Measurements from ENCODE around the gene ITGB2. TPM values are rescaled to one million over a fixed set of nuclear protein-coding genes. Genes with fewer than 3 reads are reported as not detected.
A peak's percentile ranks its signal among the peaks of the same experiment; 100 is the strongest.
"Not testable (repeated sequence)": the region's sequence is repeated elsewhere in the genome, so short reads cannot be mapped to it uniquely, and the experiment has no call there.

ITGB2 gene
- total RNA-seq, 1 experiment from 2014 or later = 0.19 TPM

GRCh38 chr21:44926331-44927101, 5.8 kb upstream of the ITGB2 start:
- no peak for DNase-seq (ENCODE audit: low spot score)

- DNase-seq (ENCODE audit: low spot score) = no peak
Observed at GRCh38 chr21:44925378-44925755, 4.7 kb upstream of the ITGB2 start.

GRCh38 chr21:44924606-44925377, 4.1 kb upstream of the ITGB2 start:
- no peak for DNase-seq (ENCODE audit: low spot score)

- no peak for DNase-seq (ENCODE audit: low spot score)
Observed at GRCh38 chr21:44923480-44924084, 2.9 kb upstream of the ITGB2 start.

GRCh38 chr21:44921928-44922327, 1.2 kb upstream of the ITGB2 start:
- no peak for DNase-seq (ENCODE audit: low spot score)

GRCh38 chr21:44919913-44920693, 596 bp downstream of the ITGB2 start:
- no peak for DNase-seq (ENCODE audit: low spot score)

- no peak for DNase-seq (ENCODE audit: low spot score)
Observed at GRCh38 chr21:44919111-44919912, 1.4 kb downstream of the ITGB2 start.

- DNase-seq (ENCODE audit: low spot score) = no peak
Observed at GRCh38 chr21:44918581-44919033, 2.1 kb downstream of the ITGB2 start.

GRCh38 chr21:44918107-44918470, 2.6 kb downstream of the ITGB2 start:
- no peak for DNase-seq (ENCODE audit: low spot score)

- DNase-seq (ENCODE audit: low spot score) = no peak
Observed at GRCh38 chr21:44917446-44918106, 3.1 kb downstream of the ITGB2 start.

GRCh38 chr21:44916965-44917364, 3.7 kb downstream of the ITGB2 start:
- DNase-seq (ENCODE audit: low spot score) = peak; percentile 77

GRCh38 chr21:44914176-44914874, 6.4 kb downstream of the ITGB2 start:
- no peak for DNase-seq (ENCODE audit: low spot score)

- DNase-seq (ENCODE audit: low spot score) = no peak
Observed at GRCh38 chr21:44913425-44914175, 7.1 kb downstream of the ITGB2 start.

- not testable (repeated sequence) for DNase-seq (ENCODE audit: low spot score)
Observed at GRCh38 chr21:44912506-44913412, 7.9 kb downstream of the ITGB2 start.

- DNase-seq (ENCODE audit: low spot score) = no peak
Observed at GRCh38 chr21:44912158-44912473, 8.6 kb downstream of the ITGB2 start.

GRCh38 chr21:44911384-44912157, 9.1 kb downstream of the ITGB2 start:
- DNase-seq (ENCODE audit: low spot score) = peak; percentile 35

GRCh38 chr21:44911068-44911383, 9.7 kb downstream of the ITGB2 start:
- DNase-seq (ENCODE audit: low spot score) = no peak

All from A172 (cell line).